Myocyte (in vitro differentiated cells): Measurements from ENCODE around the gene ZPBP. TPM values are rescaled to one million over a fixed set of nuclear protein-coding genes. Genes with fewer than 3 reads are reported as not detected.
"Not testable (repeated sequence)": the region's sequence is repeated elsewhere in the genome, so short reads cannot be mapped to it uniquely, and the experiment has no call there.

Experiments
- DNase-seq: peaks from one replicate; pipeline ENCODE4 v3.0.0-alpha.2; 2012; ENCODE audit warnings: low read depth
- total RNA-seq: library from RNA; depleted of rRNA; stranded (reverse); fragments of >200 nt; gene quantifications from 2 replicates; pipeline ENCODE4 v1.2.3, GENCODE V29; 2014

The ZPBP gene
- total RNA-seq, 1 donor from 2014 or later: not detected

- DNase-seq: no peak
Measured at GRCh38 chr7:50047716-50048115, 45.3 kb downstream of the ZPBP start.

- not testable (repeated sequence) for DNase-seq
Measured at GRCh38 chr7:50041165-50041564, 51.9 kb downstream of the ZPBP start.

- DNase-seq: no peak
Measured at GRCh38 chr7:50037086-50037485, 56.0 kb downstream of the ZPBP start.

GRCh38 chr7:50022991-50023390, 70.1 kb downstream of the ZPBP start:
- no peak for DNase-seq

- no peak for DNase-seq
Measured at GRCh38 chr7:50022451-50022850, 70.6 kb downstream of the ZPBP start.

GRCh38 chr7:49995681-49996080, 97.4 kb downstream of the ZPBP start:
- DNase-seq: no peak

- no peak for DNase-seq
Measured at GRCh38 chr7:49986191-49986590, 106.9 kb downstream of the ZPBP start.

- DNase-seq: no peak
Measured at GRCh38 chr7:49980465-49980864, 112.6 kb downstream of the ZPBP start.

- DNase-seq: no peak
Measured at GRCh38 chr7:49976238-49976637, 116.8 kb downstream of the ZPBP start.

- no peak for DNase-seq
Measured at GRCh38 chr7:49974035-49974434, 119.0 kb downstream of the ZPBP start.

- DNase-seq: no peak
Measured at GRCh38 chr7:49937608-49938007, 155.4 kb downstream of the ZPBP start.

GRCh38 chr7:49931627-49932026, 161.4 kb downstream of the ZPBP start:
- no peak for DNase-seq

- no peak for DNase-seq
Measured at GRCh38 chr7:49928787-49929186, 164.3 kb downstream of the ZPBP start.

- DNase-seq: no peak
Measured at GRCh38 chr7:49927631-49928030, 165.4 kb downstream of the ZPBP start.

- DNase-seq: no peak
Measured at GRCh38 chr7:49926720-49927119, 166.3 kb downstream of the ZPBP start.

- no peak for DNase-seq
Measured at GRCh38 chr7:49911909-49912308, 181.1 kb downstream of the ZPBP start.

- no peak for DNase-seq
Measured at GRCh38 chr7:49894543-49894942, 198.5 kb downstream of the ZPBP start.

GRCh38 chr7:49893131-49893530, 199.9 kb downstream of the ZPBP start:
- DNase-seq: no peak

GRCh38 chr7:49892481-49892880, 200.6 kb downstream of the ZPBP start:
- DNase-seq: no peak

Other genes with a start within 250 kb of the ZPBP start
- not detected in 2 replicates for gene IKZF1, start 211.5 kb upstream of the ZPBP start, total RNA-seq